ENCODE measurements around the gene TBCA. TPM values are rescaled to one million over a fixed set of nuclear protein-coding genes. Genes with fewer than 3 reads are reported as not detected.
A peak's percentile ranks its signal among the peaks of the same experiment; 100 is the strongest.
"Not testable (repeated sequence)": the region's sequence is repeated elsewhere in the genome, so short reads cannot be mapped to it uniquely, and the experiment has no call there.

TBCA gene
- total RNA-seq, 1 experiment from 2014 or later: 330 TPM

GRCh38 chr5:77758141-77758938 lies 17.8 kb downstream of the TBCA start:
- H3K36me3 Mint-ChIP-seq (ENCODE audit: insufficient read depth, unreplicated experiment): peaks cover 55% of the 10 kb centered on the region
- H3K27me3 Mint-ChIP-seq (ENCODE audit: insufficient read depth, unreplicated experiment): no peaks in the 10 kb centered on the region
- H3K9me3 Mint-ChIP-seq (ENCODE audit: unreplicated experiment): no peaks in the 10 kb centered on the region
- no peak for TF ChIP-seq CTCF (IDR thresholded peaks at IDR 0.05; ENCODE audit: insufficient read depth in 1 of 2, low read depth in 1 of 2, low read length in 1 of 2, severe bottlenecking in 1 of 2, unreplicated experiment in 1 of 2)
- no peaks in the 10 kb centered on the region for H3K9me3 ChIP-seq
- H3K4me3 Mint-ChIP-seq (ENCODE audit: unreplicated experiment): no peak overlapping the region
- peaks cover 10% of the 10 kb centered on the region for H3K4me1 Mint-ChIP-seq (ENCODE audit: low read depth, unreplicated experiment)
- H3K27ac Mint-ChIP-seq (ENCODE audit: unreplicated experiment): peak overlapping the region; percentile 1
- no peak for DNase-seq
- no TSS peak for BruUV-seq (replicated peaks)
- CTCF ChIA-PET: no interaction called here
- POLR2A ChIA-PET: no interaction called here
- no peaks in the 10 kb centered on the region for H3K27me3 ChIP-seq (replicated peaks; ENCODE audit: control insufficient read depth, insufficient read depth, low read length)
- peaks cover 20% of the 10 kb centered on the region for H3K4me1 ChIP-seq
- H3K36me3 ChIP-seq (ENCODE audit: control insufficient read depth, insufficient read depth, low read length): 0 out of 2 replicates have a peak, but pooled peaks cover under 1% of the 10 kb centered on the region
- H3K4me3 ChIP-seq (ENCODE audit: low read depth, low read length): no peak overlapping the region
- intact Hi-C loops (cut with micrococcal nuclease; ENCODE audit: unreplicated experiment): no loop called here

GRCh38 chr5:77751328-77752023 lies 24.7 kb downstream of the TBCA start:
- CTCF ChIA-PET: no interaction called here
- Histone ChIP-seq H3K36me3 (ENCODE audit: control insufficient read depth, insufficient read depth, low read length) (no peaks in the 10 kb centered on the region), H3K9me3 (no peaks in the 10 kb centered on the region), H3K4me3 (ENCODE audit: low read depth, low read length) (no peak overlapping the region), H3K4me1 (peaks cover 23% of the 10 kb centered on the region), H3K27me3 (replicated peaks; ENCODE audit: control insufficient read depth, insufficient read depth, low read length) (no peaks in the 10 kb centered on the region)
- DNase-seq: no peak
- POLR2A ChIA-PET: no interaction called here
- Mint-ChIP-seq H3K27me3 (ENCODE audit: insufficient read depth, unreplicated experiment) (no peaks in the 10 kb centered on the region), H3K27ac (ENCODE audit: unreplicated experiment) (peak overlapping the region; percentile 7), H3K4me3 (ENCODE audit: unreplicated experiment) (no peak overlapping the region), H3K9me3 (ENCODE audit: unreplicated experiment) (no peaks in the 10 kb centered on the region), H3K4me1 (ENCODE audit: low read depth, unreplicated experiment) (peaks cover 26% of the 10 kb centered on the region), H3K36me3 (ENCODE audit: insufficient read depth, unreplicated experiment) (peaks cover 12% of the 10 kb centered on the region)
- TF ChIP-seq CTCF (IDR thresholded peaks at IDR 0.05; ENCODE audit: insufficient read depth in 1 of 2, low read depth in 1 of 2, low read length in 1 of 2, severe bottlenecking in 1 of 2, unreplicated experiment in 1 of 2): no peak
- intact Hi-C loops (cut with micrococcal nuclease; ENCODE audit: unreplicated experiment): no loop called here
- no TSS peak for BruUV-seq (replicated peaks)

- H3K36me3 Mint-ChIP-seq (ENCODE audit: insufficient read depth, unreplicated experiment); H3K27me3 Mint-ChIP-seq (ENCODE audit: insufficient read depth, unreplicated experiment); DNase-seq; H3K4me3 ChIP-seq (ENCODE audit: low read depth, low read length); H3K9me3 ChIP-seq; H3K27ac Mint-ChIP-seq (ENCODE audit: unreplicated experiment); intact Hi-C loops (cut with micrococcal nuclease; ENCODE audit: unreplicated experiment); POLR2A ChIA-PET; H3K4me3 Mint-ChIP-seq (ENCODE audit: unreplicated experiment); H3K27me3 ChIP-seq (replicated peaks; ENCODE audit: control insufficient read depth, insufficient read depth, low read length); CTCF ChIA-PET; H3K9me3 Mint-ChIP-seq (ENCODE audit: unreplicated experiment); H3K36me3 ChIP-seq (ENCODE audit: control insufficient read depth, insufficient read depth, low read length); BruUV-seq (replicated peaks): not testable (repeated sequence)
- peaks cover 23% of the 10 kb centered on the region for H3K4me1 ChIP-seq
- peaks cover 26% of the 10 kb centered on the region for H3K4me1 Mint-ChIP-seq (ENCODE audit: low read depth, unreplicated experiment)
These were observed 25.2 kb downstream of the TBCA start for GRCh38 chr5:77750928-77751327.

Data from Caco-2 (cell line).